Limb (tissue), 2 donors: ENCODE measurements around the gene MACO1.

Experiments used
- DNase-seq, 2 donors: peaks; one replicate each; pipeline ENCODE4 v3.0.0-alpha.2; 2016; ENCODE audit errors: extremely low spot score in 2 of 2

MACO1 gene

DNA sequence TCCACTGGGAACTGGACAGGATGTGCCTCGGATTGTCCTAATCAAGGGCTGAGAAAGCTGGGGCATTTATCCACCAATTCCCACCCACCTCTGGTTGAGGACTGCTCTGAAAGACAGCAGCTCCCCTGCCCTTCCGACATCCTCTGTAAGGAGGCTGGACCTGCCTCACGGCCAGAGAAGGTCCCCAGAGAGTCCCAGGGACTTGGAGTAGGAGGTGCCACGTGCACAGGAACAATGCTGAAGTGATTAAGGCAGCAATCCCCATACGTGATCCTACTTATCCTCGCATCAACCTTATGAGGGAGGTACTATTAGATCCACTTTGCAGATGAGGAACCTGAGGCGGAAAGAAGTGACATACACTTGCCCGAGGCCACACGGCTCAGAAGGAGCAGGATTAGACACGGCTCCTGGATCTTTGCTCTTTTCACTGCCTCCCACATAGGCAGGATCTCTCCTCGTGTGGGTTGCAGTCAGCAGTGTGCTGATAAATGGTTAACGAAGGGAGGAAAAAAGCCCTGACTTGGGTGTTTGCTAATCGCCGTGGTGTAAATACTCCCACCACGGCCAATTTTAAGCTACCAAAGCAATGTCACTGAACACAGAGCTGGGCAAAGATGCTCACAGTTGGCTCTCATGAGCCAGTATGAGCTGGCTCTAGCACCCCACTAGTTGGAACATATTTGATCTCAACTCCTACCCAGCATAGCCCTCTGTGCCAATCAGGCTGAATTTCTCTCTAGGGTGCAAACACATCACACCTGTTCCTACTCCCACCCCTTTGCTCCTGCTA, 94.1 kb downstream of the MACO1 start:
- DNase-seq = no peak

DNA sequence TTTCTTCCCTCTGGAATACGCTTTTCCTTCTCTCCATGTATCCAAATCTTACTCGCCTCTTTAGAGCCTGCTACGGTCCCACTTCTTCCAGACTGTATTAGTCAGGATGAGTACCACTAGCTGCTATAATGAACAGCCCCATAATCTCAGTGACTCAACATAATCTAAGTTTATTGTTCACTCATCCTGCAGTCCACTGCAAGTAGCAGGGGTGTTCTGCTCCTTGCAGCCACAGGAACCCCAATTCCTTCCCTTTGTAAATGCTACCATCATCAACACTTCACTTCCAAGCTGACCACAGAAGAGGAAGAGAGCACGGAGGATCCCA, 94.6 kb downstream of the MACO1 start:
- no peak for DNase-seq

DNA sequence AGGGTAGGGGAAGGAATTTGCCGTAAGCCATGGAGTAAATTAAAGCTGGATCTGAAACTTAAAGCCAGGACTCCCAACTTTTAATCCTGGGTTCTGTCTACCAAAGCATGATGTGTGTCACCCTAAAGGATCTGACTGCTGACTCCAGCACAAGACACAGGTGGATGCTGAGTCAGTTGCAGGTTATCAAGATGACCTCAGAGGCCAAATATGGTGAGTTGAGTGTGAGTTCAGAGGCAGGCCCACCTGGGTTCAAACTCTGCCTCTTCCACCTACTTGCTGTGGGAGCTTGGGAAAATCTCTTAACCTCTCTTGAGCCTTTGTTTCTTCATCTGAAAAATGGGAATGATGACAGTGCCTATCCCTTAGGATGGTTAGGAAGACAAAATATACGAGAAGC, 96.1 kb downstream of the MACO1 start:
- no peak for DNase-seq

DNA sequence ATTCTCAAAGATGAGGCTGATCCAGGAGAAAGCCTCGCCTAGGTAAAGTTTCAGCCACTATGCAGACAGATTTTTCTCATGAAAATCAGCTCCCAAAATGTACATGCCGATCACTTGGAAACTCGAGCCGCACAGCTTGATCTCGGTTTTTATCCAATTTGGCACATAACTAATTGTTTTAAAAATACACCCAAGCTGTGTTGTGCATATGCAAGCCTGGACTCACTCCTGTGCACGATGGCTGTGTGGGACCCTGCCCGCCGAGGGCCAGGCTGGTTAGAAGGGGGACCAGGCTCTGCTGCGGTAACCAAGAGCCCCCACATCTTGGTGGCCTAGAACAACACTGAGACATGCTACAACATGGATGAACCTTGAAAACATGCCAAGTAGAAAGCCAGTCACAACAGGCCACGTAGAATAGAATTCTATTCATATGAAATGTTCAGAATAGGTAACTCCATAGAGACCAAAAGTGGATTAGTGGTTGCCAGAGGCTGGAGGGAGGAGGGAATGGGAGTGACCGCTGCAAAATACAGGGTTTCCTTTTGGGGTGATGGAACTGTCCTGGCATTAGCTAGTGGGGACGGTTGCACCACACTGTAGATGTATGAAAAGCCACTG, 96.6 kb downstream of the MACO1 start:
- DNase-seq = no peak

DNA sequence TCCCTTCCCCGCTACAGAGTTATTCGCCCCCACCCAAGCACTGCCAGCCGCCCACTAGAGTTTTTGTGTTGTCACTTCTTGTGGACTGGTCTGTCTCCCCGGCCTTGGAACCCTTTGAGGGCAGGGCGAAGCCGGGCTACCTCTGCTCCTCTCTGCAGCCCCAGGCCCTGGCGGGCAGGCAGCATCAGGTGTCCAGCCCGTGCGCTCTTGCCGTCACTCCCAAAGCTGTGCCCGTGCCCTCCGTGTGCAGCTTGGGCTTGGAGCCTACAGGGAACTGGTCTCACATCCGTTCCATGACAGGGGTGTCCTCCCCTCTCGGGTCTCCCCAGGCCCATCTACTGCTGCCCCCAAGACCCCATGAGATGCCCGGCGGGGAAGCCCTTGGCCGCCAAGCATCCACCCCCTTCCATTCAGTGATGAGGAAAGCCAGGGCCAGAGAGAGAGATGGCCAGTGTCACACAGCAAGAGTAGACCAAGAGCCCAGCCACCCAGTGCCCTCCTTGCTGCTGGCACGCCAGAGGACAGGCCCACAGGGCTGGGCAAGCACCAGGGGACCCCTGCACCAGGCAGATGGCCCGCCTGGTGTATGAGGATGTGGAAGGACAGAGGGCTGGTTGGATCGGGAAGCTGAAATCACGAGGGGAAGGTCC, 97.4 kb downstream of the MACO1 start:
- no peak for DNase-seq

DNA sequence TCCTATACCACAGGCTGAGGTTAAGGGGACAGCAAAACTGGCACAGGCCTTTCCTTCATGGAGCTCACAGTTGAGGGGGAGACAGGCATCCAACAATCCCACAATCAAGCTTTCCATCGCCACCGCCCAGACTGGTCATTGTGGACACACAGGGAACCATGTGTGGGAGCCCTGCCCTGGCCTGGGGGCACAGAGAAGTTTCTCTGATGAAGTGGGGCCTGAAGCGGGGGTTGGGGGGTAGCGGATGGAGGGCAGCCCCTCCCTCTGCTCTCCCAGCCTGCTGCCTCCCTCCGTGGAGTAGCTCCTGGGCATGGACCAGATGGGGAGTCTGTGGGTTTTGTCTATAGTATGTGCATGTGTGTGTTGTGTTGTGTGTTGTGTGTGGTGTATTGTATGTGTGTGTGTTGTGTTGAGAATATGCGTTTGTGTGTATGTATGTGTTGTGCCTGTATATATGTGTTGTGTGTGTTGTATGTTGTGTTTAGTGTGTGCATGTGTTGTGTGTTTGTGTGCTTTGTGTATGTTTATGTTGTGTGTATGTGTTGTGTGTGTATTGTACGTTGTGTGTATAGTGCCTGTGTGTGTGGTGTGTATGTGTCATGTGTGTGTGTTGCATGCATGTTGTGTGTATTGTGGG, 98.3 kb downstream of the MACO1 start:
- no peak for DNase-seq

DNA sequence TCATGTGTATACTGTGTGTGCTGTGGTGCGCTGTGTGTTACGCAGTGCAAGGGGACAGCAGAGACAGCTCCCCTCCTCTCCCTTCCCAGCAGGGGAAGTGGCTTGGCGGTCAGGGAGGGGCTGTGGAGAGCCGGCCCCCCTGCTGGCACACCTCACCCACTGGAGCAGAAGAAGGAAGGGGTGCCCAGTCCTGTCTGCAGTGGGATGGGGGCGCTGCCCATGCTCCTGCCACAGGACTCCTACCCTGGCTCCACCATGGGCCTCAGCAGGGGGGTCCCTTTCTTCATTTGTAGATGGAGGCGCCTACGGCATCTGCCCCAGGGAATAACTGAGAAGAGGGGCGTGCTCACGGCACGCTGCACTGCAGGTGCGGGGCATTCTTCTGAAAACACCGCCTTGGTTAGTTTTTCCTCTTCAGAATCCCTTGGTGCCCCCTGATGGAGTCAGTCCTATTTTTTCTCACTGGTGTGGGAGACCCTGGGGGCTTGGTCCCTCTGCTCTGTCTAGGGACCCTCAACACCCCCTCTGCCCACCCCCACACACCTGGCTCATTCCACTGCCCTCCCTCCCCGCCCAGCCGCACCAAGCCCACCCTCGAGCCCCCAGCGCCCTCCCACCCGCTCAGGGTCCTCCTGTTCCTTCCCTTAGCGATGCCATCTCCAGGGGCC, 99.0 kb downstream of the MACO1 start:
- no peak for DNase-seq

DNA sequence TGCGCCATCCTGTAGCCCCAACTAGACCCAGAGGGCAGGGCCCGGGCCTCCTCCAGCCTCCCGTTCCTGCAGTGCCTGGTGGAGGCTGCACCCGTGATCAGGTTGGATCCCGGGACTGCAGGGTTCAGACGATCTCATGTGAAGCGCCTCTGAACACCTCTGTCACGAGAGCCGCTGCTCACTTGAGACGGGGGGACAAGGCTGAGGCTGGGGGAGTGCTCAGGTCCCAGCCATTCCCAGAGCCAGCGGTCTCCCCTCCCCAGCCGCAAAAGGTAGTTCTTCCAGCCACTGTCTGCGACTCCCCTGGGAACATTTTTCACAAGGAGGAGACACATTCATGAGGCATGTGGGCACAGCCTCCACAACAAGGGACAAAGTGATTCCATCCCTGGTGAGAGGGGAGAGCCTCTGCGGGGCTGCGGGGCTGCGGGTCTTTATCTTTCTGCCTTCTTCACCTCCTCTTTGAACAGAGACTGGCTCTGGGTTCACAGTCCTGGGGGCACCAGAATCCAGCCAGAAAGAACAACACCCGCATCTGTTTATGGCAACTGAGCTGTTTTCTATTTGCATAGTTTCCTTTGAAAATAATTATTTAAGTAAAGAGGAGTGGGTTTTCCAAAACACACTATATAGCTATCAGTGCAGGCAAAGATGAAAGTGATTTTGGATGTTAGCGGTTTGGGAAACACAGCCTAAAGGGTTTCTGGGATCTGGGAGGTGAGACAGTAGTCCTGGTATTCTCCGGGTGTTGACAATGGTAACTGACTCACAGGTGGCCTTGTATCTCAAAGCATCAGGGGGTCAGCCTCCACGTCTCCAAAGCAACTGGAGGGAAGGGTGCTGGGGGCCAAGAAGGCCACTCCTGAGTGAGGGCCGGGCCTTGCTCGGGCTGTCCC, 99.7 kb downstream of the MACO1 start:
- DNase-seq = no peak

DNA sequence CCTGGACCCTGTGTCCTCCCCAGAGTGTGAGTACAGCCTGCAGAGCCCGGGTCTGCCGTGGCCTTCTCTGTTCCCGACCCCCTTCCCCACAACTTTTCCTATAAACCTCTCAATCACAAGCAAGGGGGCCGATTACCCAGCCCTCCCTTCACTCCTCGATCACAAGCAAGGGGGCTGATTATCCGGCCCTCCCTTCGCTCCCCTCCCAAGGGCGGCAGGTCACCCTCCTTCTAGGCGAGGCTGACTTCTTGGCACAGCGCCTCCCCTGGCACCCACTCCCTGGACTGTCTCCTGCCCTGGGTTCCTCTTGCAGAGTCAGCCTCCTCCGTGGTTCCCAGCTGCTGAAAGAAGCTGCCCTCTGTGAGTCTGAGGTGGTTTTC, 100.4 kb downstream of the MACO1 start:
- DNase-seq = no peak

DNA sequence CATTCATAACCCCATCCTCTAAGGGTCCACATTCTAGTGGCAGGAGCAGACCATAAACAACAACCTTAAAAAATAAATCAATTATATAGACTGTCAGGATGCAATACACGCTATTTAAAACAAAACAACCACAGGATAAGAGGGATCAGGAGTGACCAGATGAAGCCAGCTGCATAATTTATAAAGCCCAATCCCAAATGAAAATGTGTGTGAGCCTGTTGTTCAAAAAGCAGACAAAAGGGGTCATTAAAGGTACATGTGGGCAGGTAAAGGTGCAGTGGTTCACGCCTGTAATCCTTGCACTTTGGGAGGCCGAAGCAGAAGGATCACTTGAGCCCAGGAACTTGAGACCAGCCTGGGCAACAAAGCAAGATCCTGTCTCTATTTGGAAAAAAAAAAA, 102.3 kb downstream of the MACO1 start:
- no peak for DNase-seq

DNA sequence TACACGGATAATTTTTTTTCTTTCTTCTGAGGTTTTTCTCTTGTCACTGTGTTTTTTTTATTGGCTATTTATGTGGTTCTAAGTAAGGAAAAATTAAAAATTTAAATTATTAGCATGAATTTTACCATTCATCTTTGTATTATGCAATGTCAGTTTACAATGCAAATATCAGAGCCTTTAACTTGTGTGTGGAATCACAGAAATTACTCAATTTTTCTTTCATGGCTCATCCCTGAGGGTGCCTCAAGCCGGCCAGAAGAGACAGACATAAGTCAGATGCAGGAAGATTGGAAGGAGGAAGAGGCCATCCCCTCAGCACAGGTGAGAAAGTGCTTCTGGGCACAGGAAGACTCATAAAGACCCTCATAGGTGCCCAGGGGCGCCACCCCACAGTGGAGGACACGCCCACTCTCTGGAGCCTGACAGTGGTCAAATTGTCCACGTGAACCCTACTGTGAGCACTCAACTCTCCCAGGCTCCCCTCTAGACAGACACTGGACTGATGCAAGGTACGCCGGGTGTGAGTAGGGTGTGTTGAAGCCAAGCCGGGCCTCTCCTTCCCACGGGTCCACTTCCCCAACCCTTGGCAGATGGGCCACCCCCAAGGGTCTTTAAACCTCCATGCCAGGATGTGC, 103.2 kb downstream of the MACO1 start:
- DNase-seq = no peak

DNA sequence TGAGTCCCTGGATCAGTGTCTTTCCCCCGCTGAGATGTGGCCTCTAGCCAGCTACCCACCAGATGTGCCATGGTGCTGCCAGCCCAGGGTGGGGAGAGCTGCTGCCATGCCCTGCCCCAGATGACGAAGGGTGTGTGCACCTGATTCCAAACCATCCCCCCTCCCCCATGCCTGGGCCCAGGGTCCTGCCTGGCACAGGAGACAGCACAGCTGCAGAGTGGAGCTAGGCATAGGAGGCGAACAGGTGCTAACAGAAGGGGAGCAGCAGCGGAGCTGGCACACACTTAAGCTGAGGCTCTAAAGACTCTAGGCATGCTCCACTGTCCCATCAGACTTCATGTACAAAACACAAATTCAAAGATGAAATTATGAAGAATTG, 103.7 kb downstream of the MACO1 start:
- no peak for DNase-seq

DNA sequence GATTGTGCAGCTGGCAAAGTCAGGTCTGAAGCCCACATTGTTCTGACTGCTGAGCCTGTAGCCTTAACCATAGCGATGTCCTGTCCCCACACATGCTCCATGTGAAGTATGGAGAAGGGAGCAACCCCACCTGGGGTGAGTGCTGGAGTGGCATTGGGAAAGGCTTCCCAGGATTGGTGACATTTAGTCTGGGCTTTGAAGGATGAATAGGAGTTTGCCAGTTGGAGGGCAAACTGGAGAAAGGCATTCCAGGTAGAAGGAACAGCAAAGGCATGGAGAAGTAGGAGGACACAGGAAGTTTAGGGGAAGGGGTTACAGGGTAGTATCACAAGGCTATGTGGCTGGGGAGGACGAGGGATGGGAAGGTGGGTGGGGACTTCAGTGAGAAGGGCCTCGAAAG, 105.4 kb downstream of the MACO1 start:
- DNase-seq = no peak

DNA sequence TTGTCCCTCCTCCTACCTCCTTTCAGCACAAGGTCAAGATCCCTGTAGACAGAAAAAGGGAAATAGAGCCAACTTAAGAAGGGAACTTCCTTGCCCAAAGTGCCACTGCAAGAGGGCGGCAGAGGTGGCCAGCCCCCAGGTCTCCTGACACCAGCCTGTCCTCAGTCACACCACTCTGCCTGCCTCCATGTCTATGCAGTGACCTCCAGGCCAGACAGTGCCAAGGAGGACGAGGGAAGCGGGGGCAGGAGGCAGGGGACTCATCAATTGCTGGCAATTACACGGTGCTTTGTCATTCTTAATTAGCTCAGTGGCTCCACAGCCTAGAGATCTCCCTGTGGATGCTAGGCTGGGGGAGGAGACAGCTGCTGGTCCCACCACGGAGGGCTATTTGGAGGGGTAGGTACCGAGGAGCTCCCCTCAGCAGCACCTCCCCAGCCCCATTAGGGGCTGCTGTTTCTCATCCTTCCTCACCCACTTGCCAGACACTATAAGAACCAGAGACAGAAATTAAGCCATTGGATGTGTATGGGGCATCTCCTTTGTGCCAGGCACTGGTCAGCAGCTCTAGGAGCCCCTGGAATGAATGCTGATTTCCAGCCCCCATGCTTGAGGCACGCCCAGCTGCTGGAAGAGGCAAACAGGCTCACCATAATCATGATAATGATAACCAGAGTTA, 106.6 kb downstream of the MACO1 start:
- DNase-seq = no peak

DNA sequence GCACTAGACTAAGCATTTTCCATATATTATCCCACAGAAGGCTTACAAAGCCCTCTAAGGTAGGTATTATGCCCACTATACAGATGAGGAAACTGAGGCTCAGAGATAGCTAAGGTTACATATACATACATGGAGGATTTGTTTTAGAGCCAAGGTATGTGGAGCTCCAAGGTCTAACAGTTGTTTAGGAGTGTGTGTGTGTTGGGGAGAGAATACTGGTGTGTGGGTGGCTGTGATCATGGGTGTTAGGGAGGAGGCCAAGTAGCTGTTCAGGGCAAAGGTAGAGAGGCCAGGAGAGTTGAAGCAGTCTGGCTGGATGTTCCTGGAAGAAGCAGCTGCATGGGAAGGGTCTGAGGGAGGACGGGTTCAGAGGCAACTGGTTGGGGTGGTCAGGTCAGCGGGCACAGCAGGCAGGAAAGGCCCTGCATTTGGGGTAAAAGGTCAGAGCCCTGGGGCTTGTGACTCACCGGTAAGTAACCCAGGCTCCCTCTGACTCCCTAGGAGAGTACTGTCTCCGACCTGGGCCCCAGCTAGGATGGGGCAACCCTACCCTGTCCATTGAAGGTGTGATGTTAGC, 107.6 kb downstream of the MACO1 start:
- no peak for DNase-seq

DNA sequence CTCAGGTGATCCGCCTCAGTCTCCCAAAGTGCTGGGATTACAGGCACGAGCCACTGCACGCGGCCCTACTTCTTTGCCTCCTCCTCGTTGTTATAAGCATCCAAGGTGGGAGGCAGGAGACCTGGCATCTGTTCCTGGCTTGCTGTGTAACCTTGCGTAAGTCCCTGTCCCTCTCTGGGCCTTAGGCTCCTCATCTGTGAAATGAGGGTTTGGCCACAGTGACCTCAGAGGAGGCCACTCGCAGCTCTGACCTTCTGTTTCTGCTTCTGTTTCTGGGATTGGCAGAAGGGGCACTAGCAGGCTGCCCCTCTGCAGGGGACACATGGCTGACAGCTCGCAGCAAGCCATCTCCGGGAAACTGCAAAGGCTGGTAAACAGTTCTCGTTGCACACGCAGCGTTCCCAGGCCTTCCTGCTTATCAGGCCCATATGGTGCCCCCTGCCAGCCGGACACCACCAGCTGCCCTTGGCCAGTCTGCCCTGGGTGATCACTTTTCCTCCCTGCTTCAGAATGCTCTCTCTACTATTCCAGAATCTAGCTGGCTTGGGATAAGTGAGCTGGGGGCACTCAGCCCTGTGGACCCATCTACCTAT, 110.1 kb downstream of the MACO1 start:
- DNase-seq = no peak

DNA sequence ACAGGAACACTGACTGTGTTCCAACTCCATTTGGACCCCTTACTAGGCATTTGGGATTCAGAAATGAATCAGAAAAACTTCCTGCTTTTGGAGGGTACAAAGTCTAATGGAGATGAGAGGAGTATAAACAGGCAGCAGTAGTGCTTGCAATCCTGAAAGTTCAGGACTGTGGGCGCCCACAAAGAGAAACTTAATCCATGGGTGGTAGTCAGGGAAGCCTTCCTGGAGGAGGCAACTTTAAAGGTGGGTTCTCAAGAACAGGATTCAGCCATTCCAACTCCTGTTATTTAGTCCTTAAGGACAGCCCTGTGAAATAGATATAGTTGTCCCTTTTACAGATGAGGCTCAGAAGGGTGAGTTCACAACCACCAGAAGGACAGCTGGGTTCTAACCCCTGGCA, 110.7 kb downstream of the MACO1 start:
- no peak for DNase-seq

DNA sequence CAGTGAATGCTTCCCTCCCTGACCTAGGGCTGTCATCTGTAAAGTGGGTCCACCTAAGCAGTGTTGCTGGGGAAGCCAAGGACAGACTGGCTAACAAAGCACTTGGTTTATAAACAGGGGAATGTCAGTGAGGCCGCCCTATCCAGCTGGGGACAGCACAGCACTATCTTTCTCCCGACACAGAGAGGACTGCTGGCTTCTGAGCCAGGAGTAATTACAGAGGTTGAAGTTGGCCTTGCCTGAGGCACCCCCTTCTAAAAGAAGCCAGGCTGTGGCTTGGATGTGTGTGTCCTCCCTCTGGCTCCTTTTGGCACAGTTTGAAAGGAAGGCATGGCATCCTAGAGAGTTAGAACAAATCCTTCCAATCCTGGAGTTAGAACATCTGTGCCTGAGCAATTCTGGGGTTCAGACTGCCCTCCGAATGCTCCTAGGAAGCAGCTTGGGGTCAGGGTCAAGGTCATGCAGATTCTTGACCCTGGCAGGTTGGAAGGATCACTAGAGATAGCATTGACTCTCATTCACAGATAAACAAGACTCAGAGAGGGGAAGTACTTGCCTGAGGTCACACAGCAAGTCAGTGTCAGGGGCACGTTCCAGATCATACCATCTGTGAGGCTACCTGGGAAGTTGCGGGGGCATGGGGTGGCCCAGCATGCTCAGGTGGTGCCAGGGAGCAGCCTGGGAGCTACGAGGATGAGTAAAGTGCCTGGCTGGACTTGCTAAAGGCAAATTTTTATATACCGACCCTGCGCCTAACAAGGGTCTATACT, 111.4 kb downstream of the MACO1 start:
- DNase-seq = no peak
